ENCODE results near the gene LRRTM4. TPM values are rescaled to one million over a fixed set of nuclear protein-coding genes. Genes with fewer than 3 reads are reported as not detected.

The LRRTM4 gene
- total RNA-seq, 1 donor from 2014 or later: 0.55 TPM

DNA sequence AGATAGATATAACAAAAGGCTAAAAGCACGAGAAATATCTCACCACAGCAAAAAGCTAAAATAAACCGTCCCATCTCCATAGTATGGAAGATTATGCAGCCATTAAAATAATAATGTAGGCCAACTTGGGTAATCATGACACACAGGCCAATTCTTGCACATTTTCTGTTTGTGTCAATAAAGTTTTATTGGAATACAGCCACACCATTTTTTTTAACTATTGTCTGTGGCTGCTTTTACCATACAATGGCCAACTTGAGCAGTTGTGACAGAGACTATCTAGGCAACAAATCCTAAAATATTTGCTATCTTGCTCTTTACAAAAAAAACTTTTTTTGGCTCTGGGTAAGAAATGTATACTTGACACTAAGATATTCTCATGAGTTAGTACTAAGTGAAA, 212.5 kb downstream of the LRRTM4 start:
- intact Hi-C loops (cut with micrococcal nuclease): no loop called here
- Histone ChIP-seq H3K9me3 (replicated peaks) (no peaks in the 10 kb centered on the region), H3K27me3 (ENCODE audit: low read depth) (no peaks in the 10 kb centered on the region), H3K4me3 (no peak overlapping the region), H3K4me1 (no peaks in the 10 kb centered on the region), H3K36me3 (no peaks in the 10 kb centered on the region), H3K27ac (replicated peaks) (no peak overlapping the region)
- DNase-seq: no peak
- TF ChIP-seq, protein P1, sequence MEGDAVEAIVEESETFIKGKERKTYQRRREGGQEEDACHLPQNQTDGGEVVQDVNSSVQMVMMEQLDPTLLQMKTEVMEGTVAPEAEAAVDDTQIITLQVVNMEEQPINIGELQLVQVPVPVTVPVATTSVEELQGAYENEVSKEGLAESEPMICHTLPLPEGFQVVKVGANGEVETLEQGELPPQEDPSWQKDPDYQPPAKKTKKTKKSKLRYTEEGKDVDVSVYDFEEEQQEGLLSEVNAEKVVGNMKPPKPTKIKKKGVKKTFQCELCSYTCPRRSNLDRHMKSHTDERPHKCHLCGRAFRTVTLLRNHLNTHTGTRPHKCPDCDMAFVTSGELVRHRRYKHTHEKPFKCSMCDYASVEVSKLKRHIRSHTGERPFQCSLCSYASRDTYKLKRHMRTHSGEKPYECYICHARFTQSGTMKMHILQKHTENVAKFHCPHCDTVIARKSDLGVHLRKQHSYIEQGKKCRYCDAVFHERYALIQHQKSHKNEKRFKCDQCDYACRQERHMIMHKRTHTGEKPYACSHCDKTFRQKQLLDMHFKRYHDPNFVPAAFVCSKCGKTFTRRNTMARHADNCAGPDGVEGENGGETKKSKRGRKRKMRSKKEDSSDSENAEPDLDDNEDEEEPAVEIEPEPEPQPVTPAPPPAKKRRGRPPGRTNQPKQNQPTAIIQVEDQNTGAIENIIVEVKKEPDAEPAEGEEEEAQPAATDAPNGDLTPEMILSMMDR (IDR thresholded peaks at IDR 0.05; ENCODE audit: borderline replicate concordance): no peak

DNA sequence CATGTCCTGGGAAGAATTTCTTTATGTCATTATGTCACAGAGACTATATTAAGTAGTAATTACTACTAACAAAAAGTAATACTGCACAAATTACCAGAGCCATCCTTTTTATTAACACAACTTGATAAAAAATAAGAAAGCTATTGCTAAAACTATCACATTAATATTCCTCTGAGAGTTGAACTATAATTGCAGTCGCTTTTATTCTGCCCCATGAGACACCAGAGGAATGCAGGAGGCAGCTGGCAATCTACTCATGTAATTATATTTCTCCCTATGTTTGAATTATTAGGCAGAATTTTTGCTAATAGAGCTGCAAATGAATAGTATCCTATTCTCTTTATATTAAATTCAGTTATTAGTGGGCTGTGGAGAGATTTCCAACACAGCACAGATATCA, 220.7 kb downstream of the LRRTM4 start:
- no peaks in the 10 kb centered on the region for H3K36me3 ChIP-seq
- H3K4me1 ChIP-seq: no peaks in the 10 kb centered on the region
- intact Hi-C loops (cut with micrococcal nuclease): no loop called here
- no peak overlapping the region for H3K27ac ChIP-seq (replicated peaks)
- H3K27me3 ChIP-seq (ENCODE audit: low read depth): no peaks in the 10 kb centered on the region
- no peaks in the 10 kb centered on the region for H3K9me3 ChIP-seq (replicated peaks)
- no peak overlapping the region for H3K4me3 ChIP-seq
- no peak for DNase-seq
- TF ChIP-seq, protein P1 (IDR thresholded peaks at IDR 0.05; ENCODE audit: borderline replicate concordance): no peak

DNA sequence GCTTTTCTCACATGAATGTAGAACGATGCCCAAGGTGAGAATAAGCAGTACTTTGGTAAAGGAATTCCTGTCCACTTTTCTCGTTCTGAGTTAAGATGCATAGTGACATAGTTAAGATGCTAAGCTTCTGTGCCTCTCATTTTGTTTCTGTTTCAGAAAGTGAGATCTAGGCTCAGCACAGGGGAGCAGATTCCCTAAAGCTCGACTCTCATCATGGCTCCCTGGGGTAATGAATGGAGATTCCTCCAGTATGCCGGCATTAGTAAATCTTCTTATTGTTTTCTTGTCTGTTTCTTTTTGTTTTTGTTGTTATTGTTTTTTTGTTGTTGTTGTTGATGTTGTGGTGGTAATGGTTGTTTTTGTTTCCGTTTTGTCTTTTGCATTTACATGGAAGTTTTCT, 225.4 kb downstream of the LRRTM4 start:
- H3K4me3 ChIP-seq: no peak overlapping the region
- H3K27me3 ChIP-seq (ENCODE audit: low read depth): no peaks in the 10 kb centered on the region
- intact Hi-C loops (cut with micrococcal nuclease): no loop called here
- H3K4me1 ChIP-seq: no peaks in the 10 kb centered on the region
- H3K9me3 ChIP-seq (replicated peaks): no peaks in the 10 kb centered on the region
- no peak for DNase-seq
- H3K27ac ChIP-seq (replicated peaks): no peak overlapping the region
- TF ChIP-seq, protein P1 (IDR thresholded peaks at IDR 0.05; ENCODE audit: borderline replicate concordance): no peak
- no peaks in the 10 kb centered on the region for H3K36me3 ChIP-seq

DNA sequence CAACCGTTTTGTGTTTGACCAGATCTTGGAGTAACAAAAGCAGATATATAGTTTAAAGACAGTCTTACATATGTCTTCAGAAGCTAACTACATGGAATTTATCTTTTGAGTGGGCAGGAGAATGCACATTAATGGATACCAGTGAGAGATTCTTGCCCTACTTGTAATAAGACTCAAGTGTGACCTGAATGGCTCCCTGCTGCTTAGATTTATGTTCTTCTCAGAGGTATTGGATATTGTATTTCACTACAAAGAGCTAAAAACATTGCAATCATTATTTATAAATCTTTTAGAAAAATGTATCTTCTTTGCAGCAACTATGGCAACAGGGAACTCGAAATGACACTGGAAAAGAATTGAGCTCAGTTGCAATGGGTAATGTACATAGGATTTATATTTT, 227.7 kb downstream of the LRRTM4 start:
- H3K27ac ChIP-seq (replicated peaks): no peak overlapping the region
- no peaks in the 10 kb centered on the region for H3K4me1 ChIP-seq
- no peaks in the 10 kb centered on the region for H3K9me3 ChIP-seq (replicated peaks)
- TF ChIP-seq, protein P1 (IDR thresholded peaks at IDR 0.05; ENCODE audit: borderline replicate concordance): no peak
- intact Hi-C loops (cut with micrococcal nuclease): no loop called here
- DNase-seq: no peak
- no peaks in the 10 kb centered on the region for H3K27me3 ChIP-seq (ENCODE audit: low read depth)
- no peak overlapping the region for H3K4me3 ChIP-seq
- no peaks in the 10 kb centered on the region for H3K36me3 ChIP-seq

DNA sequence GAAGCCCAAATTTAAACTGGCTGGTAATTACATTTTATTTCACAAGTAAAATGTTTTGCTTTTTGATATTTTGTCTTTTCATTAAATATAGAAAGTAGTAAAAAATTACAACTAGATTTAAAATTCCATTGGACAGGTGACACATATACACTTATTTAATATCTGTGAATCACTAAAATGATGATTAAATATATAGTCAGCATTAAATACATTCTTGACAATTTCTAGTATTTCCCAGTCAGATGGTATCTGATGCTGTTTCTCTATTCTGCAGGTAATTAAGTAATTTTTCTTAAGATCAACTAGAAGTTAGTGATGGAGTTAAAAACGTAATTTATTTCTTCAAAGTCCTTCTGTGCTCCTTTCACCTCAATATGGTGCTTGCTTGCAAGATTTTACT, 237.8 kb downstream of the LRRTM4 start:
- no peak for DNase-seq

More for the DNA sequence above, 237.8 kb downstream of the LRRTM4 start:
- no peaks in the 10 kb centered on the region for H3K4me1 ChIP-seq
- no peak overlapping the region for H3K4me3 ChIP-seq
- H3K27ac ChIP-seq (replicated peaks): no peak overlapping the region
- peaks cover 12% of the 10 kb centered on the region for H3K9me3 ChIP-seq (replicated peaks)
- H3K27me3 ChIP-seq (ENCODE audit: low read depth): no peaks in the 10 kb centered on the region
- TF ChIP-seq, protein P1 (IDR thresholded peaks at IDR 0.05; ENCODE audit: borderline replicate concordance): no peak
- intact Hi-C loops (cut with micrococcal nuclease): no loop called here
- H3K36me3 ChIP-seq: no peaks in the 10 kb centered on the region
